Measurements from ENCODE around the gene PCDH8.
"Not testable (repeated sequence)": the region's sequence is repeated elsewhere in the genome, so short reads cannot be mapped to it uniquely, and the experiment has no call there.

The PCDH8 gene

DNA sequence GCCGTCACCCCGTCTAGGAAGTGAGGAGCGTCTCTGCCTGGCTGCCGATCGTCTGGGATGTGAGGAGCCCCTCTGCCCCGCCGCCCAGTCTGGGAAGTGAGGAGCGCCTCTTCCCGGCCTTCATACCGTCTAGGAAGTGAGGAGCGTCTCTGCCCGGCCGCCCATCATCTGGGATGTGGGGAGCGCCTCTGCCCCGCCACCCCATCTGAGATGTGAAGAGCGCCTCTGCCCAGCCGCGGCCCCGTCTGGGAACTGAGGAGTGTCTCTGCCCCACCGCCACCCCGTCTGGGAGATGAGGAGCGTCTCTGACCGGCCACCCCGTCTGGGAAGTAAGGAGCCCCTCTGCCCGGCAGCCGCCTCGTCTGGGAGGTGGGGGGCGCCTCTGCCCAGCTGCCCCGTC is 30.6 kb downstream of the PCDH8 start:
- DNase-seq (ENCODE audit: low read depth in 2 of 2), result not testable (repeated sequence)

DNA sequence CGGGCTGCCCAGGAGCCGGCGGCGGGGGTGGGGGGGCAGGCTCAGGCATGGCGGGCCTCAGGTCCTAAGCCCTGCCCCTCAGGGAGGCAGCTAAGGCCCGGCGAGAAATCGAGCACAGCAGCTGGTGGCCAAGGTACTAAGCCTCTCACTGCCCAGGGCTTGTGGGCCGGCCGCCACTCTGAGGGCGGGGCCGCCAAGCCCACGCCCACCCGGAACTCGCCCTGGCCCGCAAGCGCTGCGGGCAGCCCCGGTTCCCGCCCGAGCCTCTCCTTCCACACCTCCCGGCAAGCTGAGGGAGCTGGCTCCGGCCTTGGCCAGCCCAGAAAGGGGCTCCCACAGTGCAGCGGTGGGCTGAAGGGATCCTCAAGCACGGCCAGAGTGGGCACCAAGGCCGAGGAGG is 33.1 kb downstream of the PCDH8 start:
- no peak for DNase-seq (ENCODE audit: low read depth in 2 of 2)

DNA sequence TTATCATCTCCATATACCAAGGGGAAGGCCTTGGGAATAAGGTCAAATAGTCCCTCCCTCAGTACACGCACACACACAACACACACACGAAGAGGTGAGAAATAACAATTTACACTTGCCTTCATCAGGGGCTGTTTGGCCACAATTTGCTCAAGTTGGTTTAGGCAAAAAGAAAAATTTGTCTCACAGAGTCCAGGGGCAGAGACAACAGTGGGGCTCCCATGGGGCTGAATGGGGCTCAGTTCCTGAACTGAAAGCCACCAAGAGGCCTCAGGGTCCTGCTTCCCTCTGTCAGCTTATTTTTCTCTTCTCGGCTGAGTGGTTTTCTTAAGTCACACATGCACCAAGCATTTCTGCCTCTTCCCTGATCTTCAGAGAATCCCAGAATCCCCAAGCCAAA is 35.5 kb downstream of the PCDH8 start:
- no peak for DNase-seq (ENCODE audit: low read depth in 2 of 2)

DNA sequence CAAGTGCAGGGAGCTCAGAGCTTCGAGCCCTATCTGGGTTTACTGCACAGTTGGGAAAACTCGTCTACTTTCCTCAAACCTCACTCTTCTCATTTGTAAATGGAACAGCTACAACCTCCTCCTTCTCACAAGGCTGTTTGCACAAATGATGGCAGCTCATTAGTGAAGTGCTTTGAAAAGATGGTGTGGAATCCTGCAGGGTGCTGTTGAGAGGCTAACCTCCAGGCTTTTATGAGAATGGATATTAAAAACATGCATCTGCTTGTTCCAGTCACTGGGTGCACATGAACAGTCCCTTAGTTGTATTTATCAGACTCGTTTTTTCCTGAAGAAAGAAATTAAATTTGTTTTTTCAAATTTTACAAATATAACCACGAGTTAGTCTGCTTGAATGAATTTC is 36.6 kb downstream of the PCDH8 start:
- no peak for DNase-seq (ENCODE audit: low read depth in 2 of 2)

DNA sequence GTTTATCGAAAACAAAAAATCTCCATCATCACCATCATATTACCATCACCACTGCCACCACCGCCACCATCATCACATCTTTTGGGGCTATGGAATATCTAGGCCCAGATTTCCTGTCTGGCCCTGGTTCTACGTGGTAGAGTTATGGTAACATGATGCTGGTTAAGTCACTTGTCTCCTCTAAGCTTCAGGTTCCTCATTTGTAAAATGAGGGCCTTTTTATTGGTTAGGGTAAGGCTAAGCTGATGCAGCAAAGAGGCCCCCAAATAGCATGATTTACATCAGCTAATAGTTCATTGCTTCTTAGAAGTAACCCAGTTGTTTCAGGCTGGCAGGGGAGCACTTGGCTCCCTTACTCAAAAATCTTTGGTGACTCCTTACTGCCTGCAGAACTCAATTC is 37.9 kb downstream of the PCDH8 start:
- no peak for DNase-seq (ENCODE audit: low read depth in 2 of 2)

DNA sequence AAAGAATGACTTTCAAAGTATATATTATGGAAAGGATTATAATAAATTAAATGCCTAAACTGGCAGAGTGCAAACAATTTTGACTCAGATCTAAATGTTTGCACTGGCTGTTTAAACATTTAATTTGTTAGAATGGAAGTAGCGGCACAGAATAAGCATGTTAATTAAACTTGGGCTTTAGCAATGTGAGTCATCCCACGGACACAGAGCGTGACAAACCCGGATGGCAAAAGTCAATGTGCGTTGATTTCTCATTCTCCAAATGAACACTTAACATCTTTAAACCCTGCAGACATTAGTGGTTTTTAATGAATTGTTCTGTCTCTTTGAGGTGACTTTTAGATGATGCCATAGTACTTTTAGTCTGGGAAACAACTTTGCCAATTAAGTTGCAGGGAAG is 38.4 kb downstream of the PCDH8 start:
- DNase-seq (ENCODE audit: low read depth in 2 of 2), result no peak

DNA sequence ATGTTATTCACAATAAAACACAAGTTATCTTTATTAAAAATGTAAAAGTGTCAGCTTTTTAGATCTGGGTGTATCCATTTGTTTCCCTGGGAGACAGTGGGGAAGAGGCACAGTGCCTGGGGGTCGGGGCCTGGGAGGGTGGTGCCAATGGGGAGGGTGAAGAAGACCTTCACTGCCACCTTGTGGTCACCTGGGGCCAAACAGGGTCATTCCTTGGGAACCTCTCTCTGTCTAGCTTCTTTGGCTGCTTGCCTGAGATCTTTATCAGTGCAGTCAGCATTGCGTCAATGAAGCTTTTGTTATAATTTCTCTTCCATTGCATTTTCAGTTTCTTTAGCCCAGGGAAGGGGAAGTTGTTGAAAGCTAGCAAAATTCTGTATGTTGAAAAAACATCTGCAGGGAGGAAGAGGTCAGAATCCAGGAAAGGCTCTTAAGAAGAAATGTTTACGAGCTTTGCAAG is 39.1 kb downstream of the PCDH8 start:
- peak in 1 of 2 experiments; percentile 5 for DNase-seq (ENCODE audit: low read depth in 2 of 2)

DNA sequence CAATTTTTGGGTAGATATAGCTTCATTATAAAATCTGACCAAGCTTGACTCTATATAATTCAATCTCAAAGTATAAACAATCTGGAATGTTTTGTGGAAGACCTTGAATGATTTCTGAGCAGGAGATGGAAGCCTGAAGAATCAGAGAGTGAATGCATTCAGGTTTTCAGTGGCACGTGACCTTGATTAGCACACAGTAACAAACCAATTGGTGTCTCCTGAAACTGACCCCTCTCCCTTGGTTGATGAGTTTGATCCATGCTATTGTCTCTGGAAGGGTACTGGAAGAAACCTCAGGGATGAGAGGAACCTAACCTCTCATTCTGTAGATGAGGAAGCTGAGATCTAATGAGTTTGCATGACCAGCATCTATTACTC is 39.6 kb downstream of the PCDH8 start:
- no peak for DNase-seq (ENCODE audit: low read depth in 2 of 2)

DNA sequence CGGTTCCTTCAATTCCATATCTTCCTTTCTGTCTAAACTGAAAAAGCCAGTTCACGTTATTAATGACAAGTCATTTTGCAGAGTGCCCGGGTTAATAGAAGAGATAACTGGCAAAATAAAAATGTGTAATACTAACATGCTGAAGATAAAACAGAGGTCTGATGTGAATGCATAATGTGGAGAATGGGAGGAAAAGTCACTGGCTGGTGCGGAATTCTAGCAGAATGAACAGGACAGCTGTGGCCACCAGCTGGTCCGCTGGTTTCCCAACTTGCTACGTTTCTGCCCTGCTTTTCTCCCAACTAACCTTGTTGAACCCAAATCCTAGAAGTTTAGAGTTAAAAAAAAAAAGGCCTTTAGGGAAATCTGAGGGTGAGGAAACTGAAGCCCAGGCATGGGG is 42.4 kb downstream of the PCDH8 start:
- no peak for DNase-seq (ENCODE audit: low read depth in 2 of 2)

DNA sequence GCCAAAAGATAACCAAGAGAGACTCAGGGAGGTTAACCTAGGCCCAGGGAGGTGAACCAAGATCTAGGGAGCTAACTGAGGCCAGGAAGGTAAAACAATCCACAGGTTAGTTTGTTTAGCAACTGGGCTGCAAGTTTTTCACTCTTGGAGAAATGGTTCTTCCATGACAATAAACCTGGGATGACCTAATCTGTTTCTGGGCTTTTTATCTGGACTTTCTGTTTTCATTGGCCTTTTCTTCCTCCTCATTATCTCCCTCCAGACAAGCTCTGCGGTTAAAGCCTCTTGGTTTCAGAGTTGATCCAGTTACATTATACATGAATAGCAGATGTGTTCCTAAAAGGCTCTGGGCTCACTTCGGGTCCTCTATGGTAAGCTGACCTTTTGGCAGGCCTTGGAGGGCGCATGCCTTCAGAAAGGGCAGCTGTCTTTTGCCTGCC is 44.2 kb downstream of the PCDH8 start:
- DNase-seq (ENCODE audit: low read depth in 2 of 2), result no peak

DNA sequence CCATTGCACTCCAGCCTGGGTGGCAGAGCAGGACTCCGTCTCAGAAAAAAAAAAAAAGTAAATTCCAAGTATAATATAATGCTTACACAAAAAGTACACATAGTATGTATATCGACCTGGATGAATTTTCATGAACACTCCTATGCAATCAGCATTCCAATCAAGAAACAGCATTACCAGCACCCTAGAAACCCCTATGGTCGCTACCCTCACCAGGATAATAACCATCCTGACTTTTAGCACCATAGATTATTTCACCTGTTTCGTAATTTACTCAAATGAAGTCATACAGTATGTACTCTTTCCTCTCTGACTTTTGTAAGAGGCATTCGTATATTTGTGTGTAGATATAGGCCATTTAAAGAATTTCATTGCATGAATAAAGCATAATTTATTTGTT is 47.6 kb downstream of the PCDH8 start:
- DNase-seq (ENCODE audit: low read depth in 2 of 2), result no peak

DNA sequence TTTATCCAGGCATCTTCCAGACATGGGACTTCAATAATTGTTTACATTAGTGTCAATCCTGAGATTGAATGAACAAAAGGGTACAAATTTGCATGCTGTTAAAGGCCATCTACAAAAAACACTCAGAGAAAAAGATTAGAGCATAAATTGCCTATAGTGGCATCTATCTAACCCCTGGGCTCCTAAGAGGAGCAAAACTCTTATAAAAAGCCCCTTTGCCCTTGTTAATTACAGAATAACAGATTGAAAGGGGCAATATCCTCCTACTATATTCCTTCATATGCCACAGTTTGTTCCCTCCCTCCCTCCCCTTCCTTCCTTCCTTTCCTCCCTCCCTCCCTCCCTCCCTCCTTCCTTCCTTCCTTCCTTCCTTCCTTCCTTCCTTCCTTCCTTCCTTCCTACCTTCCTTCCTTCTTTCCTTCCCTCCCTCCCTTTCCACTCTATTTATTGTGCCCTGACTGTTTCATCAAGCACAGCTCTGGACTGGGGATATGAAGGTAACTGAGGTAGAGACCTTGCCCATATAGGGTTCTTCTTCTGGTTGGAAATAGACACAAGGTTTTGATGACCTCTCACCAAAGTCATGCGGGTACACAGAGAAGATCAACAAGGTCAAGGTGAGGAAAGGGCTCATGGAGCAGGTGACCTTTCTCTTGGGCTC is 49.5 kb downstream of the PCDH8 start:
- DNase-seq (ENCODE audit: low read depth in 2 of 2), result no peak

DNA sequence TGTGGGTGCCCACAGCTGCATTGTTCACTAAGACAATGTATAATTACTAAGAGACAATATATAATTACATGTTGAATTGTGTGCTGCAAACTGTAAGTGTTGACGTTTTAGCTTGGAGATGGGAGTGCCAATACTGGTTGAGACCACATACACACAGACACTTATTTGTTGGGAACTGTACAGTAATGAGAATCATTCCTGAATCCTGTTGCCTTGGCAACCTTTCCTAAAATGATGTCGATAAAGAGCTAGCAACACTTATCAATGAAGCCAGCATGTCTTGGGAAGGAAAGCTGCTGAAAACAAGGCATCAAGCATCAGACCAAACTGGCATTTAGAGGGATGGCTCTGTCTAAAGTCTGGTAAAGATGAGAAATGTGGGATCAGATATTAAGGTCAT is 51.3 kb downstream of the PCDH8 start:
- no peak for DNase-seq (ENCODE audit: low read depth in 2 of 2)

DNA sequence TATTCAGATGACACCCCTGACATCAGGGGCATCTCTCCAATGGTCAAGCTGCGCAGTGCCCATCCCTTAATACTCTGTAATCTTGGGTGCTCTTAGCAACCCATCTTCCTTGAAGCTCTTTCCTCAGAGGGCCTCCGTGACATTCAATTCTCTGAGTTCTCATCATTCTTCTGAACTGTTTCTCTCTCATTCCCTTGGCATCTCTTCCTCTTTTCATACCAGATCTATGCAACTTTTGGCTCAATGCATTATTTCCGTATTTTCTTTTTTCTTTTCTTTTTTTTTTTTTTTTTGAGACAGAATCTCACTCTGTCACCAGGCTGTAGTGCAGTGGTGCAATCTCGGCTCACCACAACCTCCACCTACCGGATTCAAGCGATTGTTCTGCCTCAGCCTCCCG is 53.9 kb downstream of the PCDH8 start:
- DNase-seq (ENCODE audit: low read depth in 2 of 2), result no peak

DNA sequence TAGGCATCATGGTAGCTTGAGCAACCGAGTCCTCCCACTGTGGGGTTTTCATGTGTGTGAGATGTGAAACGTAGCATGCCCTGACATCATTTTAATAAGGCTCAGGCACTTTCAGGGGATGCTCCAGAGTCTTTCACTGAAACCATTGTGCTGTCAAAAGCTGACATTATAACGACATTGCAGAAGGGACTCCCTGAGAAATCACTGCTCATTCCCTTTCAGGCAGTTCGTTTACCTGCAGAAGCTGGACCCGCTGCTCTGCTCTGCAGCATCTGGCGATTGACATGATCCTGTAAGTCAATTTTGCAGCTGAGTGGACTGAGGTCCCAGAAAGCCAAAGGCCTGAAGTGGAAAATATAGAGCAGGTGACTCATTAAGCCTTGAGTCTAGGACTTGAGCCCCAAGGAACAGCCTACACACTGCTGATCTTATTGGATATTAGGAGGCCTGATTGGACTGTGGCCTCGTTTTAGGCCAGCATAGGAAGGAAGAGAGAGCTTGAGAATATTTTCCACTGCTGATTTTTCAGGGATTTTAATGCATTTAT is 54.9 kb downstream of the PCDH8 start:
- DNase-seq (ENCODE audit: low read depth in 2 of 2), result no peak
